Adrenal gland (tissue), 12 donors: ENCODE measurements around the gene TENT4A. TPM values are rescaled to one million over a fixed set of nuclear protein-coding genes. Genes with fewer than 3 reads are reported as not detected.

Source experiments
- DNase-seq, 7 donors: peaks; one replicate each; pipeline ENCODE4 v3.0.0-alpha.2; 2019 to 2020
- H3K27ac ChIP-seq, 5 donors: fragments of 200-600 bp; sonication (generic) in 4 of 5; 1 replicate in 3 of 5; 2 replicates in 2 of 5; pipeline versions ENCODE4 v1.5.1 to v1.8.0; 2016 to 2020; ENCODE audit warnings: mild to moderate bottlenecking in 1 of 5
- H3K27me3 ChIP-seq: fragments of 200-600 bp; 2 replicates; pipeline ENCODE4 v1.8.0; 2021
- H3K36me3 ChIP-seq, 2 donors: fragments of 200-600 bp; replicated peaks in 1 of 2; 1 replicate in 1 of 2; 2 replicates in 1 of 2; pipeline versions ENCODE4 v1.5.1 to v1.8.0; 2018 to 2022
- H3K4me1 ChIP-seq, 2 donors: fragments of 200-600 bp; replicated peaks in 1 of 2; 1 replicate in 1 of 2; 2 replicates in 1 of 2; pipeline versions ENCODE4 v1.5.1 to v1.8.0; 2018 to 2021
- H3K4me3 ChIP-seq, 4 donors: fragments of 200-600 bp; sonication (generic) in 3 of 4; one replicate each; pipeline ENCODE4 v1.5.1; 2016 to 2018
- H3K9me3 ChIP-seq, 3 donors: fragments of 200-600 bp; sonication (generic) in 1 of 3; replicated peaks in 1 of 3; 1 replicate in 2 of 3; 2 replicates in 1 of 3; pipeline versions ENCODE4 v1.5.1 to v1.8.0; 2016 to 2021
- CTCF ChIP-seq, 6 experiments: fragments of 450-650 bp in 4 of 6; fragments of 200-600 bp in 2 of 6; sonication (generic) in 1 of 6; IDR thresholded peaks; 1 replicate in 5 of 6; 2 replicates in 1 of 6; pipeline versions ENCODE4 v1.5.1 to v1.8.0; 2016 to 2021; ENCODE audit warnings: antibody characterized with exemption in 6 of 6, mild to moderate bottlenecking in 2 of 6, moderate library complexity in 1 of 6
- POLR2A ChIP-seq, 2 donors: fragments of 450-650 bp; IDR thresholded peaks; one replicate each; pipeline ENCODE4 v1.6.1; 2017; ENCODE audit warnings: antibody characterized with exemption in 2 of 2, mild to moderate bottlenecking in 2 of 2, moderate library complexity in 1 of 2
- WGBS, 4 donors: extraction: QIAGEN DNeasy Blood & Tissue Kit in 2 of 4; methylation state at CpG; one replicate each; pipeline versions ENCODE4 v1.1.5 to v1.1.7; 2013 to 2017; 5-methylcytosine and 5-hydroxymethylcytosine counted together
- intact Hi-C, 2 donors: fragments of 100-400 bp; cut with DNase I; formaldehyde crosslinking; loops; one replicate each; pipeline versions ENCODE4 v1.14.1 to v1.15.0; 2022 to 2023
- polyA plus RNA-seq, 3 donors: library from polyadenylated mRNA; stranded (reverse); fragments of 200-250 nt in 2 of 3; fragments of 350-450 nt in 1 of 3; fragmentation: Illumina TruSeq in 1 of 3; extraction: RNeasy Lipid Tissue Mini Kit (QIAGEN cat#74804) in 1 of 3; gene quantifications; one replicate each; pipeline ENCODE4 v1.2.3, GENCODE V29; 2013 to 2014
- total RNA-seq, 9 donors: library from RNA; depleted of rRNA in 4 of 9; stranded (reverse); fragments of >200 nt in 4 of 9; fragments of 120-200 nt in 1 of 9; fragmentation: NEBNext Ultra II Directional in 1 of 9; extraction: Animal tissue kit (Norgen Biotek cat#: 25700) in 1 of 9; gene quantifications; one replicate each; pipeline versions ENCODE4 v1.1.0 to v1.2.4, GENCODE V29; 2013 to 2023
- donor health status: healthy with polysubstance abuse.
- donor health status: Bipolar disorder and iron deficiency.
- donor health status: DM: yes; HTN: yes; CAD: no.
- donor health status: DM: no; HTN: no; CAD: no.
- donor health status: DM: no; HTN: no; CAD: no.
- donor health status: DM: yes; HTN: yes; CAD: no.

The TENT4A gene
- total and polyA plus RNA-seq, 12 donors = 9.1 to 24.4 (median 14.4) TPM

GRCh38 chr5:6754766-6755165, 41.5 kb downstream of the TENT4A start:
- H3K4me1 ChIP-seq = no peaks in the 10 kb centered on the region
- no peaks in the 10 kb centered on the region for H3K27me3 ChIP-seq
- H3K27ac ChIP-seq = no peak overlapping the region
- no peak for DNase-seq
- no peak overlapping the region for H3K4me3 ChIP-seq
- H3K36me3 ChIP-seq = peaks cover 0 to 66% of the 10 kb centered on the region in 2 donors
- TF ChIP-seq CTCF (IDR thresholded peaks at IDR 0.05) (no peak), POLR2A (IDR thresholded peaks at IDR 0.05) (no peak)
- WGBS, 4 donors = 93 to 97% (median 97%) methylated on average over 19 to 29 of the region's 29 CpGs
- no peaks in the 10 kb centered on the region for H3K9me3 ChIP-seq
- intact Hi-C loops = no loop called here

GRCh38 chr5:6755519-6755918, 42.3 kb downstream of the TENT4A start:
- no peaks in the 10 kb centered on the region for H3K4me1 ChIP-seq
- intact Hi-C loops = no loop called here
- peak in 1 of 7 donors; percentile 16 for DNase-seq
- H3K27ac ChIP-seq = no peak overlapping the region
- peaks cover 0 to 58% of the 10 kb centered on the region in 2 donors for H3K36me3 ChIP-seq
- WGBS, 4 donors = 59 to 84% (median 73%) methylated on average over 12 of the region's 12 CpGs
- H3K27me3 ChIP-seq = no peaks in the 10 kb centered on the region
- TF ChIP-seq CTCF (IDR thresholded peaks at IDR 0.05) (no peak), POLR2A (IDR thresholded peaks at IDR 0.05) (no peak)
- no peaks in the 10 kb centered on the region for H3K9me3 ChIP-seq
- no peak overlapping the region for H3K4me3 ChIP-seq

GRCh38 chr5:6755941-6756340, 42.7 kb downstream of the TENT4A start:
- DNase-seq = no peak
- H3K9me3 ChIP-seq = no peaks in the 10 kb centered on the region
- peaks cover 0 to 54% of the 10 kb centered on the region in 2 donors for H3K36me3 ChIP-seq
- no peak overlapping the region for H3K4me3 ChIP-seq
- intact Hi-C loops = no loop called here
- 97 to 98% (median 98%) methylated on average over 17 of the region's 17 CpGs for WGBS, 4 donors
- H3K27me3 ChIP-seq = no peaks in the 10 kb centered on the region
- H3K27ac ChIP-seq = no peak overlapping the region
- TF ChIP-seq CTCF (IDR thresholded peaks at IDR 0.05) (no peak), POLR2A (IDR thresholded peaks at IDR 0.05) (no peak)
- no peaks in the 10 kb centered on the region for H3K4me1 ChIP-seq

GRCh38 chr5:6757414-6757969, 44.3 kb downstream of the TENT4A start:
- H3K9me3 ChIP-seq = no peaks in the 10 kb centered on the region
- no peak overlapping the region for H3K27ac ChIP-seq
- H3K36me3 ChIP-seq = peaks cover 0 to 40% of the 10 kb centered on the region in 2 donors
- intact Hi-C loops = no loop called here
- no peaks in the 10 kb centered on the region for H3K27me3 ChIP-seq
- no peaks in the 10 kb centered on the region for H3K4me1 ChIP-seq
- DNase-seq = no peak
- TF ChIP-seq CTCF (IDR thresholded peaks at IDR 0.05) (no peak), POLR2A (IDR thresholded peaks at IDR 0.05) (no peak)
- 88 to 95% (median 92%) methylated on average over 8 of the region's 8 CpGs for WGBS, 4 donors
- no peak overlapping the region for H3K4me3 ChIP-seq
